ENCODE results near the gene DDX1.
"Not testable (repeated sequence)": the region's sequence is repeated elsewhere in the genome, so short reads cannot be mapped to it uniquely, and the experiment has no call there.

DDX1 gene

GRCh38 chr2:15672961-15673918 lies 81.6 kb downstream of the DDX1 start:
- DNase-seq = no peak

- no peak for DNase-seq
These were observed 82.4 kb downstream of the DDX1 start for GRCh38 chr2:15673919-15674636.

- DNase-seq = no peak
These were observed 83.2 kb downstream of the DDX1 start for GRCh38 chr2:15674637-15675455.

GRCh38 chr2:15675456-15676195 lies 84.0 kb downstream of the DDX1 start:
- DNase-seq = no peak

GRCh38 chr2:15677141-15677843 lies 85.6 kb downstream of the DDX1 start:
- peak in 1 of 58 donors; percentile 3 for DNase-seq

GRCh38 chr2:15678346-15678745 lies 86.7 kb downstream of the DDX1 start:
- no peak for DNase-seq

GRCh38 chr2:15678909-15679308 lies 87.2 kb downstream of the DDX1 start:
- DNase-seq = no peak

GRCh38 chr2:15679386-15679924 lies 87.8 kb downstream of the DDX1 start:
- DNase-seq = no peak

- not testable (repeated sequence) for DNase-seq
These were observed 88.5 kb downstream of the DDX1 start for GRCh38 chr2:15680132-15680531.
